COLO829 (cell line): Measurements from ENCODE around the gene SPATS2L.

ENCODE experiments used
- DNase-seq: peaks from one replicate; pipeline ENCODE4 v3.0.0; 2012; ENCODE audit warnings: low spot score

The SPATS2L gene

DNA sequence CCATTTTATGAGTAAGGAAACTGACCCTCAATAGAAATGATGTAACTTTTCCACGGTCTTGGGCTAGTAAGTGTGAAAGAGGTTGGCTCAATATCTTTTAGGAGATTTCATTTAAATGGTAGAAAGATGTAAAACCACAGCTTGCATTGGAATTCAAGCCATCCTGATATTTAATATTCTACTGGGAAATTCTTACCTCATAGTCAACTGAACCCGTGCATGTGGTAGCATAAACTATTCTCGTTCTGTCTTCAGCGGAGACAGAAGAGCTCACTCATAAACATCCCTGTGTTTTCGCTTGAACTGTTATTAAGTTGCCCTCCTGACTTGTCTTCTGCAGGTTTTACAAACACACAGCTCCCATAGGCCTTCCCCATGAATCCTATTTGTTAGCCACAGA is 8.5 kb upstream of the SPATS2L start:
- no peak for DNase-seq

DNA sequence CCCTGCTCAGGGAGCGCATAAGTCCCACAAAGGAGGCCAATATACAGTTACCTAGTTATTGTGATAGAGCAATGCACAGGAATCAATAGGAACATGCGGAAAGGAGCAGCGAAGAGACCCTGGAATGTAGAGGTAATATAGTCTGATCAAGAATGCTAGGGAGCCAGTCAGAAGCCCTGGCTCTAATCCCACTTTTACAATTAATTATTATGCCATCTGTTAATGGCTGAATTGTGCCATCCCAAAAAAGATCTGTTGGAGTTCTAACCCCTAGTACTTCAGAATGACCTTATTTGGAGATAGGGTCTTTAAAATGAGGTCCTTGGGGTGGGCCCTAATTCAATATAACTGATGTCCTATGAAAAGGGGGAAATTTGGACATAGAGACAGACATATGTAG is 7.7 kb upstream of the SPATS2L start:
- DNase-seq = no peak

- DNase-seq = no peak
Observed at GRCh38 chr2:200300065-200300464, 6.4 kb upstream of the SPATS2L start.

GRCh38 chr2:200300638-200301314 is 5.7 kb upstream of the SPATS2L start:
- no peak for DNase-seq

DNA sequence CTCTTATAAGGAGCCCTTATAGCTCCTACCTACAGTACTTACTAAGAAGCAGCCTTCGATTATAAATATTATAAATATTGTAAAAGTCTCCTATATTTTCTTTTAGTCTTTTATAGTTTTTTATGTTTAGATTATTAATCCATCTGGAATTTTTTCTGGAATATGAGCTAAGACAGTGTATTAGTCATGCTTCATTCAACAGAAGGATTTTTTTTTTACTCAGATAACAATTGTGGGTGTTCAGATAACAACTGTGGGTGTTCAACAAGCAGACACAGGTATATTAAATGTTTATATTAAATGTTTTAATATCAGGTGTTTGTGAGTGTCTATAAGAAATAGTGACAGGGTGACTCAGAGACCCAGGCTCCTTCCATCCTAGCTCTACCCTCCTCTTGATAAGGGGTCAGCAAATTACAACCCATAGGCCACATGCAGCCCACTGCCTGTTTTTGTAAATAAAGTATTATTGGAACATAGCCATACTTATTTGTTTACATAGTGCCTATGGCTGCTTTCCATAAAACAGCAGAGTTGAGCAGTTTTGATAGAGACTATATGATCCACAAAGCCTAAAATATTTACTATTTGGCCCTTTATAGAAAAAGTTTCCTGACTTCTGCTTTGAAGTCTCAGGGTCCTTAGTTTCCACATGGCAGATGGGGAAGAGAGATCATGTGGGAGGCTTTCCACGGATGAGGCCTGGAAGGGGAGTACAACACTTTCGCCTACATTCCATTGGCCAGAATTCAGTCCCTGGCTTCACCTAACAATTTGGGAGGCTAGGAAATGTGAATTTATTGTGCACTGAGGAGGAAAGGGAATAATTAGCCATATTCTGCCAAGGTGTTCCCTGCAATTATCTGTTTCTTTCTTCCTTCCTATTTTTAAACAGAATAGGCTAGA is 4.3 kb upstream of the SPATS2L start:
- no peak for DNase-seq

DNA sequence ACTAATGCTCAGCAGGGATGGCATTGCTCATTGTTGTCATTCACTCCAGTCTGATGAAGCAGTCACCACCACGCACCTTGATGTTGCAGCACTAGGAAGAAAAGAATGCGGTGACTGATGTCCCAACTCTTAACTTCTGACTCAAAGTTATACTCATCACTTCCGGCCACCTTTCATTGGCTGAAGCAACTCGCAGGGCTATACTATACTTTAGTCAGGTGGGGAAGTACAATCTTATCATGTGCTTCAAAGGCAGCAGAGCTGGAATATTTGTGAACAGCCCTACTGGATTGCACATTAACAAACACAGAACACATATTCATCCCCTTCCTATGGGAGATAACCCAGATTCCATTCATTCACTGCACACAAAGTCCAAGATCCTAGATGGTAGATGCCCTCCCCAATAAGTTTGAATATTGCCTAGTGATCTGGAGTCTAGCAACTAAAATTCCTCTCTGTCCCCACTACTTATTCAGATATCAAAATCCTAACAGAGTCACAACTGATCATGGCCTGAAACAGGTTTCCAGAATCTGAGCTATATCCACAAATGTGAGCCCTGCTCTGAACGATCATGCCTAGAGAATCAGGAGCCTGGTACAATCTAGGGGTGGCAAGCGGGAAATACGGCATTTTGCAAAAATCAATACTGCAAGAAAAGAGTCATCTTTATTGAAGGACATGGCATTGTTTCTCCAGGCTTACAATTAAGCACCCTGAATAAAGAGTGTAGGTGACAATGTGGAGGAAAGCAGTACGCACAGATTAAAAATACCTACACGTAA is 3.4 kb upstream of the SPATS2L start:
- DNase-seq = no peak

DNA sequence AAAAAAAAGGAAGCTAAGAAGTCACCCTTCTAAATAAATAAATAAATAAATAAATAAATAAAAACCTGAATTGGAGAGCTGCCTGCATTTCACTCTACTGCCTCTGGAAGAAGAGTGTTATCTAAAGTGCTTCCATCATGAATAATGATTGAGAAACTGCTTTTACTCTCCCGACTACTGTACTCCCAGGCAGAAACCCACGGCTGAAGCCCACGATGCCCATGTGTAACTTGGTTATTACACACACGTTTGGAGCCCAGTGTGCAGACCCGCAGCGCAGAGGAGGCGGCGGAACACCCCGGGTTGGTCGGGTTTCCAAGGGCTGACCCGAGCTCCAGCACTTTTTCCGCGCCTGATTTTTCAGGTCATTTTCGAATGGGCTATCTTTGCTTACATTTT is 697 bp upstream of the SPATS2L start:
- no peak for DNase-seq

DNA sequence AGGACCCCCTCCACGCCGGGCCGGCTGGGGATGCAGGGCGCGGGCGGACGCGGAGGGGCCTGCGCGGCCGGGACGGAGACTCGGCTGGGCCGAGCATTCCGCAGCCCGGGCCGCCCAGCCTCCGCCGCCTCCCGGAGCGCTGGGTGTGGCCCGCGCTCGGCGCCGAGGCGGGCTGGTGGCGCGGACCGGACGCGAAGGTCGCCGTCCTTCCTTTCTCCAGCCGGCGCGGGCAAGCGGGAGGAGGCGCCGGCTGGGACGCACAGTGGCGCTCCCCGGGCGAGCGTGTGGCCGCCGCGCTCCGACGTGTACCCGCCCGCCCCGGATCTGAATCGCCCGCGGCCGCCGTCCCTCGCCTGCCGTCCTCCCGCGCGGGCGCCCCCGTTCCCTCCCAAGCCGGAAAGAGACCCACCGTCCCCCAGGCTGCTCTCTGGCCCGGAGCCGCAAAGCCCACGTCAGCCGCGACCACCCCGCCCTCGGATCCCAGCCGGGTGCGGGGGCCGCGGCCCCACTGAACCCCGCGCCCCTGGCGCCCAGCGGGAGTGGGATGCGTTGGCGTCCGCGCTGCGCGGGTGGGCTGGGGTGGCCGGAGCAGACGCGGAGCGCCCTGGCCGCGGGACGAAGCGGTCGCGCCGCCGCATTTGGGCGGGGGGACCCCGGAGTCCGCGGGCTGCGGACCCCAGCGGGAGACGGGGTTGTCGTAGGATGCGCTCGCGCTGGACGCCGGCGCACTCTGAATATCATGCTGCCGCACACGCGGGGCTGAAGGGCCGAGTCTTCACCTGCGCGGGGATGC is 634 bp downstream of the SPATS2L start:
- no peak for DNase-seq

DNA sequence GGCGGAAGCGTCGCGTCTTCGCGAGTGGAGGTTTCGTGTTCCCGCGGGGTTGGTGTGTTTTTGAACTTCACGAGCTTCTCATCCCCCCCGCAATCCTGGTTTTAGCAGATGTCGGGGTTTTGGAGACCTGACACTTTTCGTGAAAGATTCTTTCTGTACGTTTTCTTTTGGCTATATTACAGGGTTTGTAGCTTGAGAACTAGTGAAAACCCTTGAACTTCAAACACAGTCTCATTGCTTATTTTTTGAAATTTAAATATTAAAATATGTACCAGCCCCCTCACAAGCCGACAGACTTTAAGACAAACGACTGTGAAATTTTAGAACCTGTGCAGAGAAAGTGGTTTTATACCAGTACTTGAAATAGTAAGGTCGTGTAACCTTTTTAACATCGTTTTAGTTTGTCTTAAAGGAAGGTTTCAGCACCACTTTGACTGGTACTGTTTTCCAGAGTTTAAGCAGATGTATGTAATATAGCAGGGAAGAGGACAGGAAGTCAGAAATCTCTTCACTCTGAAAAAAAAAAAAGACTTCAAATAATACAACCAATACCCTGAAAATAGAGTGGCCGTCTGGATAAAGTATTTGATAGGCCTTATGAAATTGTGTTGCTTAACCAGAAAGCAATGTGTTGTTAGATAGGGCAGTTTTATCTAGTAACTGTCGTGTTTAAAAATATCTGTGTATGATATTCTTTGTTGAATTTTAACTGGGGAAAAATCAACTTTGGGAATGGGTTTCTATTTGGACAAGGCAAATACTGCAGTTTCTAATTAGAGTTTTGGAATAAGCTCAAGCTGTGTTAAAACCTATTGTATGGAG is 1.4 kb downstream of the SPATS2L start:
- DNase-seq = no peak

GRCh38 chr2:200308546-200309295 is 2.2 kb downstream of the SPATS2L start:
- no peak for DNase-seq

- DNase-seq = no peak
Observed at GRCh38 chr2:200309296-200310049, 3.0 kb downstream of the SPATS2L start.

DNA sequence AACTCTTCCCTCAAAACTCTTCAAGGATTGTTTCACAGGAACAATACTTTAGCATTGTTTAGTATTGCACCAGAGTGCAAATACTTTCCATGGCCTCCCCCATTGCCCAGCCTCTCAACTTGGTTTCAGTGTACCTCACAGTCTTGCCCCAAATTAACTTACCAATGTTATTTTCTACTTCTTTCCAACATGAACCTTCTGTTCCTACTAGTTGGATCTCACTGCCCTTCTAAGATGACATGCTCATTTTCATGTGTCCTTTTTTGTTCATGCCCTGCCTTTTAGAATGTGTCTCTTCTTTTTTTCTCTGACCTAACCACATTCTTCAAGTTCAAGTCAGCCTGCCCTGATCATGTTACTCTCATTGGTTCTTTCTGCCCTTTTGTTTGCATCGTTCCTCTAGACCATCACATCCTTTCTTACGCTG is 4.1 kb downstream of the SPATS2L start:
- no peak for DNase-seq

- DNase-seq = no peak
Observed at GRCh38 chr2:200311139-200311538, 4.6 kb downstream of the SPATS2L start.

GRCh38 chr2:200314976-200315567 is 8.6 kb downstream of the SPATS2L start:
- DNase-seq = no peak

DNA sequence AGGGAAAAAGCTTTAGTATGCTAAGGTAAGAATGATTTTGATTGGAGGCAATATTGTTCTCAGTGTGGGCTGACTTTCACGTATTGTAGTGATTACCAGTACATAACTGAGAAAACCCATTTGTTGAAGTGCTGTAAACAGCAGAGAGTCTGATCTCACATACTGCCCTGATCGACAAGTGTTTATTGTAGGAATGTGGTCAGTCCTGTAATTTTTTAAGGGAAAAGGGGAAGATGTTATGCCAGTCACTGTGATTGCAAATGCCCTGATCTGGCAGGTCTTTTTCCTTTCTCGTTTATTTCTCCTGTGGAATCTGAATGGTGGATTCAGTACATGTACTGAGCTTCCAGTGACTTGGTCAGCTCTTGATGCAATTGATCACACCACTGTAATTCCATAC is 11.5 kb downstream of the SPATS2L start:
- DNase-seq = no peak

DNA sequence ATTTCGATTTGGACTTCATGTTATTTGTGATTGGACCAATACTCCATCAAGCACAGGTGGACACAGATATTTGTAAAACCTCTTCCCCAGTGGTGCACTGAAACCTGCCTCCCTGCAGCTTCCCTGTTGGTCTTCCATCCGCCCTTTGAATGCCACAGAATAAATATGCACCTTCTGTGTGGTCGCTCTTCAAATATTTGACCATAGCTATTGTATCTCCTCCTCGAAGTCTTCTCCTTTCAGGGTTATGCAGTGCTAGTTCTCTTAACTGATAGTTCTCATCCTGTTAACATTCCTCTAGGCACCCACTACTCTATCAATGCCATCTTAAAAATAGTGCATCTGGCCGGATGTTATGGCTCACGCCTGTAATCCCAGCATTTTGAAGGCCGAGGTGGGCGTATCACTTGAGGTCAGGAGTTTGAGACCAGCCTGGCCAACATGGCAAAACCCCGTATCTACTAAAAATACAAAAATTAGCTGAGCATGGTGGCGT is 12.5 kb downstream of the SPATS2L start:
- no peak for DNase-seq

DNA sequence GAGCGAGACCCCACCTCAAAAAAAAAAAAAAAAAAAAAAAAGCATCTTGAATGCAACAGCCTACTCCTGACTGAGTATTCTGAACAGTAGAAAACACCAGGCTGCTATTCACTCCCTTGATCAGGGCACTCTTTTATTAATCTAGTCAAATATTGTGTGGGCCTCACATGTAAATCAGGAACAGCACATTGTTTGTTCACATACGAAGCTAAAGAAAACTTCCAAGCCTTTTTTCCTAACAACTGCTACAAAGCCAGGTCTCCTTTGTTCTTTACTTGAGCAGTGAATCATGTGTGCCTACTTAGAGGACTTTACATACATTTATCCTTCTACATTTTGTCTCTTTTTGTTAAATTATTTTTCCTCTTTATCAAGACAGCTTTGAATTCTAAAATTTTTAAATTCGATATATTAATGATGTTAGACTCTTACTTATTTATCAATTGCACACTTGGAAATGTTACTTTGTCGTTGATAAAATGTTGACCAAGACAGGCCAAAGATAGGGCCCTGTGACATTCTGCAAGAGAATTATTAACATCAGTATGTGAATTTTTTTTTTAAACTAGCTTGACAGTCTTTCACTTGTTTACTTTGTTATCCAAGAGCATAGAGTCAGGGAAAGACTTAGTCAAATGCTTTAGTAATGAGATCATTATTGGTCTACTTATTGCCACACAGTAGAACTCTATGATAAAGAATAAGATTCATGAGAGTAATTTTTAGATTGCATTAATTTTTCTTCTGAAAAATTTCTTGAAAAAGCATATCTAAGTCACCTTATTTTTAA is 13.2 kb downstream of the SPATS2L start:
- no peak for DNase-seq

GRCh38 chr2:200320344-200320743 is 13.9 kb downstream of the SPATS2L start:
- DNase-seq = no peak
